HepG2 (cell line): ENCODE data around the gene GRIP2. TPM values are rescaled to one million over a fixed set of nuclear protein-coding genes. Genes with fewer than 3 reads are reported as not detected.

ENCODE experiments used
- ATAC-seq: fragments of 200-7000 bp; cut with Tn5 transposase; 3 replicates; pipeline ENCODE4 v1.9.1; 2020; ENCODE audit warnings: mild to moderate bottlenecking, moderate library complexity
- BruUV-seq: library from RNA; stranded (reverse); fragments of 400-500 nt; replicated peaks from 2 replicates; lab custom pipeline; 2021; lab: Mats Ljungman, UMichigan
- CTCF ChIA-PET: fragments of 300-600 bp; formaldehyde crosslinking; extraction: SDS; loops from one replicate; lab custom pipeline; 2021; ENCODE audit warnings: low total read pairs, inconsistent platforms, low intra/inter-chr PET ratio; lab: Yijun Ruan, JAX
- POLR2A ChIA-PET: fragments of 350-600 bp; sonication (Branson Sonifier 250); formaldehyde crosslinking; loops from one replicate; lab custom pipeline; 2020; ENCODE audit warnings: antibody characterized with exemption, inconsistent platforms; lab: Yijun Ruan, JAX
- DNase-seq: peaks from one replicate; pipeline ENCODE4 v3.0.0-alpha.2; 2015; ENCODE audit warnings: low spot score
- FAIRE-seq: peaks from 3 replicates; lab custom pipeline; 2011; peaks lifted over from hg19 to GRCh38; lab: Jason Lieb, UNC
- H2AFZ ChIP-seq: one replicate; pipeline ENCODE4 v1.6.1; 2011; ENCODE audit warnings: low read length, inconsistent platforms
- H3K27ac ChIP-seq: fragments of 300-600 bp; 3 replicates; pipeline ENCODE4 v1.8.0; 2011; ENCODE audit warnings: mixed run types, mild to moderate bottlenecking, mixed read lengths, low read length, inconsistent platforms; ENCODE audit not compliant: insufficient read depth; ENCODE audit errors: extremely low read length
- H3K27me3 ChIP-seq, 2 experiments: fragments of 200-600 bp in 1 of 2; 2 replicates in 1 of 2; 3 replicates in 1 of 2; pipeline versions ENCODE4 v1.6.0 to v1.8.0; 2011; ENCODE audit warnings: low read length in 2 of 2, mild to moderate bottlenecking in 2 of 2, moderate library complexity in 2 of 2, inconsistent platforms in 1 of 2; ENCODE audit not compliant: insufficient read depth in 2 of 2, control insufficient read depth in 1 of 2
- H3K36me3 ChIP-seq, 2 experiments: fragments of 200-600 bp in 1 of 2; replicated peaks in 1 of 2; 2 replicates in 1 of 2; 3 replicates in 1 of 2; pipeline versions ENCODE4 v1.5.1 to v1.8.0; 2011; ENCODE audit warnings: low read length in 2 of 2, inconsistent platforms in 1 of 2; ENCODE audit not compliant: insufficient read depth in 2 of 2, control insufficient read depth in 1 of 2
- H3K4me1 ChIP-seq: 2 replicates; pipeline ENCODE4 v1.5.1; 2012; ENCODE audit warnings: low read length, inconsistent platforms; ENCODE audit not compliant: insufficient read depth
- H3K4me2 ChIP-seq: 2 replicates; pipeline ENCODE4 v1.6.0; 2011; ENCODE audit warnings: low read depth, low read length, inconsistent platforms
- H3K4me3 ChIP-seq, 3 experiments: fragments of 200-600 bp in 1 of 3; sonication (generic), shearing (Covaris generic) in 1 of 3; replicated peaks in 1 of 3; 2 replicates each; pipeline ENCODE4 v1.5.1; 2011 to 2016; ENCODE audit warnings: low read length in 3 of 3, inconsistent platforms in 2 of 3, low read depth in 2 of 3, mild to moderate bottlenecking in 2 of 3, control low read depth in 1 of 3, mixed read lengths in 1 of 3; ENCODE audit not compliant: insufficient read depth in 1 of 3
- H3K79me2 ChIP-seq: one replicate; pipeline ENCODE4 v1.6.1; 2011; ENCODE audit warnings: low read length, inconsistent platforms; ENCODE audit not compliant: insufficient read depth
- H3K9ac ChIP-seq: 2 replicates; pipeline ENCODE4 v1.6.0; 2011; ENCODE audit warnings: mild to moderate bottlenecking, low read depth, low read length, inconsistent platforms; ENCODE audit not compliant: insufficient read depth
- H3K9me3 ChIP-seq: 2 replicates; pipeline ENCODE4 v1.5.1; 2012; ENCODE audit warnings: mild to moderate bottlenecking, low read length
- H4K20me1 ChIP-seq: 2 replicates; pipeline ENCODE4 v1.6.0; 2011; ENCODE audit warnings: inconsistent platforms, mild to moderate bottlenecking, low read length, moderate library complexity; ENCODE audit not compliant: insufficient read depth
- IRF9 ChIP-seq: sonication (generic); formaldehyde crosslinking; IDR thresholded peaks from 2 replicates; pipeline ENCODE4 v1.8.0; 2022; ENCODE audit warnings: missing genetic modification reagents, mild to moderate bottlenecking, borderline replicate concordance
- KLF6 ChIP-seq: IDR thresholded peaks from 2 replicates; pipeline ENCODE4 v1.8.0; 2016; ENCODE audit warnings: missing biosample characterization, missing genetic modification reagents
- ZNF546 ChIP-seq: sonication (generic); formaldehyde crosslinking; conservative IDR thresholded peaks from 2 replicates; pipeline ENCODE4 v1.8.1; 2023; ENCODE audit warnings: mild to moderate bottlenecking, missing genetic modification reagents
- ZNF644 ChIP-seq: IDR thresholded peaks from 2 replicates; pipeline ENCODE4 v1.6.1; 2016; ENCODE audit warnings: low read depth
- ZNF768 ChIP-seq: sonication (generic); formaldehyde crosslinking; IDR thresholded peaks from 2 replicates; pipeline ENCODE4 v1.4.0; 2020; ENCODE audit warnings: missing genetic modification reagents
- ZNF773 ChIP-seq: sonication (generic); formaldehyde crosslinking; IDR thresholded peaks from 2 replicates; pipeline ENCODE4 v1.4.0; 2020; ENCODE audit warnings: missing genetic modification reagents, borderline replicate concordance
- WGBS: methylation state at CpG from one replicate; pipeline ENCODE4 v1.1.6; 2017; ENCODE audit warnings: low lambda C conversion rate; 5-methylcytosine and 5-hydroxymethylcytosine counted together
- in situ Hi-C: cut with HindIII; loops from 2 replicates; pipeline ENCODE4 v1.10.0; 2017; ENCODE audit warnings: low pct_unique_long_range_greater_than_20kb; ENCODE audit not compliant: extremely low pct_ligation_motif_present
- intact Hi-C: fragments of 100-400 bp; cut with micrococcal nuclease; formaldehyde crosslinking; loops from one replicate; pipeline ENCODE4 v1.10.0; 2022; ENCODE audit not compliant: unreplicated experiment
- polyA plus RNA-seq, 8 experiments: library from polyadenylated mRNA; depleted of rRNA in 3 of 8; stranded (reverse) in 7 of 8; unstranded in 1 of 8; fragments of >200 nt; fragmentation: Illumina TruSeq in 4 of 8; extraction: Trizol in 4 of 8; gene quantifications; 2 replicates each; pipeline versions ENCODE4 v1.2.1 to v1.2.3, GENCODE V29; 2011 to 2016; ENCODE audit warnings: low read depth in 4 of 8, missing spikeins in 1 of 8, mixed read lengths in 1 of 8; ENCODE audit not compliant: insufficient read depth in 1 of 8
- total RNA-seq, 5 experiments: library from RNA; depleted of rRNA; stranded (reverse); fragments of >200 nt; fragmentation: Illumina TruSeq; extraction: Trizol; gene quantifications; 2 replicates each; pipeline ENCODE4 v1.2.3, GENCODE V29; 2016; ENCODE audit warnings: low read depth in 1 of 5
- TF ChIP-seq, protein P1 (sequence below): IDR thresholded peaks from 2 replicates; pipeline ENCODE4 v1.6.1; 2018; ENCODE audit warnings: missing genetic modification reagents, mild to moderate bottlenecking, missing compliant biosample characterization

GRIP2 gene
- total and polyA plus RNA-seq, 2 of the 13 experiments (the other 11 are each of a cell fraction or from before 2014, with no cell fraction given) = 0.11 to 0.24 TPM

- no peak for TF ChIP-seq IRF9
- TF ChIP-seq, protein P1, sequence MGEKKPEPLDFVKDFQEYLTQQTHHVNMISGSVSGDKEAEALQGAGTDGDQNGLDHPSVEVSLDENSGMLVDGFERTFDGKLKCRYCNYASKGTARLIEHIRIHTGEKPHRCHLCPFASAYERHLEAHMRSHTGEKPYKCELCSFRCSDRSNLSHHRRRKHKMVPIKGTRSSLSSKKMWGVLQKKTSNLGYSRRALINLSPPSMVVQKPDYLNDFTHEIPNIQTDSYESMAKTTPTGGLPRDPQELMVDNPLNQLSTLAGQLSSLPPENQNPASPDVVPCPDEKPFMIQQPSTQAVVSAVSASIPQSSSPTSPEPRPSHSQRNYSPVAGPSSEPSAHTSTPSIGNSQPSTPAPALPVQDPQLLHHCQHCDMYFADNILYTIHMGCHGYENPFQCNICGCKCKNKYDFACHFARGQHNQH = no peak
- no peak for TF ChIP-seq ZNF546 (CRISPR knock-in tag)
- TF ChIP-seq KLF6 (CRISPR knock-in tag) = no peak
- no peak for TF ChIP-seq ZNF773 (CRISPR knock-in tag)
These were observed 22.2 kb upstream of the GRIP2 start (continued) for GRCh38 chr3:14562121-14562890.

- ChIA-PET POLR2A (no interaction called here), CTCF (no interaction called here)
- 10% methylated on average over 7 of the region's 8 CpGs for WGBS
- Histone ChIP-seq H3K4me3 (no peak overlapping the region), H2AFZ (no peak overlapping the region), H3K4me1 (peaks cover 19% of the 10 kb centered on the region), H3K36me3 (no peaks in the 10 kb centered on the region), H3K4me2 (no peak overlapping the region), H3K9me3 (no peaks in the 10 kb centered on the region), H4K20me1 (no peaks in the 10 kb centered on the region), H3K27ac (no peak overlapping the region), H3K27me3 (peaks cover 2 to 47% of the 10 kb centered on the region in 2 experiments), H3K9ac (no peak overlapping the region), H3K79me2 (no peaks in the 10 kb centered on the region)
- DNase-seq (no peak), FAIRE-seq (no peak), ATAC-seq (no peak)
- in situ Hi-C loops (no loop called here), intact Hi-C loops (no loop called here)
- no TSS peak for BruUV-seq
- TF ChIP-seq ZNF768 (CRISPR knock-in tag) = peak; percentile 66
- TF ChIP-seq ZNF644 (CRISPR knock-in tag) = no peak
These were observed 21.2 kb upstream of the GRIP2 start for GRCh38 chr3:14561051-14561960.
